Activated B cell treated with CpG ODN at 0.5 μM for 24 hours (primary cell): ENCODE data around the gene VASH1. TPM values are rescaled to one million over a fixed set of nuclear protein-coding genes. Genes with fewer than 3 reads are reported as not detected.

Experiments
- ATAC-seq: fragments of 200-7000 bp; cut with Tn5 transposase; one replicate; pipeline ENCODE4 v1.10.0; 2021; ENCODE audit warnings: low read depth, mild to moderate bottlenecking, moderate library complexity
- CTCF ChIA-PET: fragments of 350-600 bp; sonication (Branson Sonifier 250); formaldehyde crosslinking; loops from one replicate; lab custom pipeline; 2021; ENCODE audit warnings: antibody characterized with exemption; lab: Charles Lee
- POLR2A ChIA-PET: fragments of 350-600 bp; sonication (Branson Sonifier 250); formaldehyde crosslinking; loops from one replicate; lab custom pipeline; 2021; ENCODE audit warnings: antibody characterized with exemption; lab: Charles Lee
- DNase-seq: peaks from one replicate; pipeline ENCODE4 v3.0.0; 2022
- H3K27ac Mint-ChIP-seq: one replicate; pipeline ENCODE4 v1.8.0; 2020; ENCODE audit warnings: mixed read lengths
- H3K27me3 Mint-ChIP-seq: one replicate; pipeline ENCODE4 v1.8.0; 2021; ENCODE audit warnings: mixed read lengths
- H3K36me3 Mint-ChIP-seq: one replicate; pipeline ENCODE4 v1.8.0; 2021; ENCODE audit warnings: low read depth, mixed read lengths
- H3K4me1 Mint-ChIP-seq: one replicate; pipeline ENCODE4 v1.8.0; 2021; ENCODE audit warnings: mixed read lengths
- H3K4me3 Mint-ChIP-seq: one replicate; pipeline ENCODE4 v1.8.0; 2020; ENCODE audit warnings: mild to moderate bottlenecking, mixed read lengths
- H3K9me3 Mint-ChIP-seq: one replicate; pipeline ENCODE4 v1.8.0; 2020; ENCODE audit warnings: mixed read lengths
- intact Hi-C: fragments of 100-400 bp; cut with micrococcal nuclease; formaldehyde crosslinking; loops from one replicate; pipeline ENCODE4 v1.15.1; 2024
- total RNA-seq: library from RNA; stranded (reverse); gene quantifications from 2 replicates; pipeline ENCODE4 v1.2.3, GENCODE V29; 2022
- TF ChIP-seq, protein P1 (sequence below): fragments of 200-600 bp; IDR thresholded peaks from one replicate; pipeline ENCODE4 v1.8.0; 2022; ENCODE audit warnings: antibody characterized with exemption, mild to moderate bottlenecking

The VASH1 gene
- total RNA-seq, 1 donor from 2014 or later, result 1.0 TPM

DNA sequence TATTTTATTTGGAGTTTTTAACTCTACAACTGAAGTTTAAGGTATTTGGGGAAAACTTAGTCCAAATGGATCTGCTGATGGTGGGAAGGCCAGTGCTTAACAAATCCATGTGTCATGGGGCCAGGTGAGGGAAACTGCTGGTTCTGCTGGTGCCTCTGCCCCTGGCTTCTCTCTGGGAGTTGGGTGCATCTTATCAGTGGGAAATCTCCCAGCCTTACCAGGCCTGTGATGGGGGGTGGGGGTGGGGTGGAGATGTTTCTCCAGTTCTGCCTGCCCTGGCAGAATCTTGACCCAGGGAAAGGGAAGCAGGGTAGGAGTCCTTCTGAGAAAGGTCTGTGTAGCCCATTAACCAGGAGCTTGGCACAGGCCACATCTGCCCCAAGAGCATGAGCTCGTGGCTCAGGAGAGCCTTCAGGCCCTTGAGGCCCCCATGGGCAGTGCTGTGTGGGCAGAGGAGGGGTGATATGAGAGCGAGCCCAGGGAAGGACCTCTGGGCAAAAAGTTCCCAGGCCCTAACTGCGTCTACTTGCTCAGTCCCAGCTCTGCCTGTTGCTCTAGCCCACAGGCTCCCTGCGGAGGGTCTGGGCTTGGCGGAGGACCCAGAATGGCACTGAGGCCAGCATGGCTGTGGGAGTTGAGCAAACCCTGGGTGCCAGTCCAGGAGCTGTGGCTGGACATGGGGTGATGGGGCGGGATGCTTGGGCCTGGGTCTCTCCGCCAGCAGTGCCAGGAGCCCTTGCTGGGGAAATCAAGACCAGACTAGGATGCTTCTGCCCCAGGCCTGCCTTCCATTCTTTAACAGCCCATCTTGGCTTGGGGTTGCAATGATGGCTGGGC lies 18.2 kb downstream of the VASH1 start:
- no peak overlapping the region for H3K4me3 Mint-ChIP-seq
- TF ChIP-seq, protein P1, sequence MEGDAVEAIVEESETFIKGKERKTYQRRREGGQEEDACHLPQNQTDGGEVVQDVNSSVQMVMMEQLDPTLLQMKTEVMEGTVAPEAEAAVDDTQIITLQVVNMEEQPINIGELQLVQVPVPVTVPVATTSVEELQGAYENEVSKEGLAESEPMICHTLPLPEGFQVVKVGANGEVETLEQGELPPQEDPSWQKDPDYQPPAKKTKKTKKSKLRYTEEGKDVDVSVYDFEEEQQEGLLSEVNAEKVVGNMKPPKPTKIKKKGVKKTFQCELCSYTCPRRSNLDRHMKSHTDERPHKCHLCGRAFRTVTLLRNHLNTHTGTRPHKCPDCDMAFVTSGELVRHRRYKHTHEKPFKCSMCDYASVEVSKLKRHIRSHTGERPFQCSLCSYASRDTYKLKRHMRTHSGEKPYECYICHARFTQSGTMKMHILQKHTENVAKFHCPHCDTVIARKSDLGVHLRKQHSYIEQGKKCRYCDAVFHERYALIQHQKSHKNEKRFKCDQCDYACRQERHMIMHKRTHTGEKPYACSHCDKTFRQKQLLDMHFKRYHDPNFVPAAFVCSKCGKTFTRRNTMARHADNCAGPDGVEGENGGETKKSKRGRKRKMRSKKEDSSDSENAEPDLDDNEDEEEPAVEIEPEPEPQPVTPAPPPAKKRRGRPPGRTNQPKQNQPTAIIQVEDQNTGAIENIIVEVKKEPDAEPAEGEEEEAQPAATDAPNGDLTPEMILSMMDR, result no peak

DNA sequence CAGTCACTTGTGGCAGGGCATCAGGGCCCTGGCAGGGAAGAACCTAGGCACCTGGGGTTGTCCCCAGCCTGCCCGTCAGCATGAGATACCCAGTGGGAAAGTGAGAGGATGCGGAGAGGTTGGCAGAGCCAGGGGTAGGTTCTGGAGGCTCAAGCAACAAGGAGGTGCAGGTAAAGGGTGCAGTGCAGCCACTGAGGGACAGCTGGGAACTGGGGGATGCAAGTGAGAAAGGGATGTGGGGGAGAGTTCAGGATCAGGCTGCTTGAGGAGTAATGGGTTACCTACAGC lies 18.7 kb downstream of the VASH1 start:
- Mint-ChIP-seq H3K36me3 (peaks cover 29% of the 10 kb centered on the region), H3K4me1 (no peaks in the 10 kb centered on the region), H3K27me3 (no peaks in the 10 kb centered on the region), H3K4me3 (no peak overlapping the region), H3K9me3 (no peaks in the 10 kb centered on the region), H3K27ac (no peak overlapping the region)
- TF ChIP-seq, protein P1, result no peak
- ATAC-seq, result no peak
- intact Hi-C loops, result no loop called here
- CTCF ChIA-PET, result interaction anchor here (0.6 kb wide), 1 partner anchor 61 kb away, joined by 3 read pairs; no protein-coding TSS in a partner anchor
- POLR2A ChIA-PET, result no interaction called here
- no peak for DNase-seq

More for the DNA sequence above, 18.2 kb downstream of the VASH1 start:
- Mint-ChIP-seq H3K36me3 (peaks cover 25% of the 10 kb centered on the region), H3K9me3 (no peaks in the 10 kb centered on the region), H3K27ac (no peak overlapping the region), H3K27me3 (no peaks in the 10 kb centered on the region), H3K4me1 (no peaks in the 10 kb centered on the region)
- no peak for DNase-seq
- intact Hi-C loops, result no loop called here
- POLR2A ChIA-PET, result no interaction called here
- CTCF ChIA-PET, result interaction anchor here (0.6 kb wide), 1 partner anchor 62 kb away, joined by 3 read pairs; no protein-coding TSS in a partner anchor
- ATAC-seq, result no peak

DNA sequence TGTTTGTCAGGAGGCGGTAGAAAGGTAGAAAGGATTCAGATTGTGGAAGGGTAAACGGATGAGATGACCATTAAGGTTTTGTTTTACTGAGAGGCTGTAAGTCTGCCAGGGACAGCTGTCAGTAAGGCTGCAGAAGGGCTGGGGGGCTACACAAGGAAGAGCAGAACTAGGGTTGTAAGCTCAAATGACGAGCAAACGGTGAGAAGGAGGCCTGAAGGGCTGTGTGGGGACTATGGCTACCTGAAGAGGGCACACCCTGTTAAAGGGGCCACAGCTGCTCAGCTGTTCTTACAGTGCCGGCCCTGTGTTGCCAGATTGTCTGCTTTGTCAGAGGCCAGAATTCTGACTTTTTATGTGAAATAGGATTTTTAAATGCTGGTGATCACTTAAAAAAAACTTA lies 19.1 kb downstream of the VASH1 start:
- ChIA-PET CTCF (interaction anchor here (0.6 kb wide), 1 partner anchor 61 kb away, joined by 3 read pairs; no protein-coding TSS in a partner anchor), POLR2A (no interaction called here)
- H3K36me3 Mint-ChIP-seq, result peaks cover 33% of the 10 kb centered on the region
- ATAC-seq (no peak), DNase-seq (no peak)
- intact Hi-C loops, result no loop called here
- TF ChIP-seq, protein P1, result no peak
- H3K4me1 Mint-ChIP-seq, result no peaks in the 10 kb centered on the region
- H3K27ac Mint-ChIP-seq, result no peak overlapping the region
- no peaks in the 10 kb centered on the region for H3K27me3 Mint-ChIP-seq
- H3K9me3 Mint-ChIP-seq, result no peaks in the 10 kb centered on the region
- no peak overlapping the region for H3K4me3 Mint-ChIP-seq

DNA sequence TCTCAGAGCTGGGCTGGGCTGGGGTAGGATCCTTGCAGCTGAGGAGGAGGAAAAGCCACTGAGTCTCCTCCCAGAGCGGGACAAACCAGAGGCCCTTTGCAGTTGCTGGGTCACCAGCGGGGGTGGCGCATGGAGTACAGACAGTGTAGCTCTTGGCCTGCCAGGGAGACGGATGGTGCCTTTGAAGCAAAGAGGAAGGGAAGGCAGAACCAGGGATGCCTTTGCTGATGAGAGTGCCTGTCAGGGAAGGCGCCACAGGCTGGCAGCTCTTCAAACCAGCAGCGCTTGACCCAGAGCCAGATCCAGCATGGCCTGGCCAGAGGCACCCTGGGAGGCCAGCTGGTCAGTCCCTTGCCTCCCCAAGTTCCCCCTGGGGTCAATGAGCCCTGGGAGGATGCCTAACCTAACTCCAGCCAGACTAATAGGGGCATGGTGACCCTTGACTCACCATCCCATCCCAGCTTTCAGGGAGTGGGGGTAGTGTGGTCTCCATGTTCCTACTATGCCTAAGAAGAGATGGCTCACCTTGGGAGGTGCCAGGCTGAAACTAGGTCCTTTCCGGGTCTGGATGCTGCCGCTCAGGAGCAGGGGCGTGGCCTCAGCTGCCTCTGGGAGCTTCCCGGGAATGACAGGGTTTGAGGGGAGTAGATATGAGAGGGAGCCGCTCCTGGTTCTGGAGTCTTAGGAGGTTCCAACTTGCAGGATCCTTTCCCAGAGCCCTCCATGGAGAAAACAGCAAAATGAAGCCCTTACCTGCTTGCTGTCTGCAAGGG lies 19.8 kb downstream of the VASH1 start:
- H3K27ac Mint-ChIP-seq, result no peak overlapping the region
- ATAC-seq (no peak), DNase-seq (no peak)
- H3K27me3 Mint-ChIP-seq, result no peaks in the 10 kb centered on the region
- intact Hi-C loops, result no loop called here
- TF ChIP-seq, protein P1, result no peak
- no peaks in the 10 kb centered on the region for H3K9me3 Mint-ChIP-seq
- ChIA-PET POLR2A (no interaction called here), CTCF (no interaction called here)
- no peaks in the 10 kb centered on the region for H3K4me1 Mint-ChIP-seq
- H3K4me3 Mint-ChIP-seq, result no peak overlapping the region
- peaks cover 38% of the 10 kb centered on the region for H3K36me3 Mint-ChIP-seq

DNA sequence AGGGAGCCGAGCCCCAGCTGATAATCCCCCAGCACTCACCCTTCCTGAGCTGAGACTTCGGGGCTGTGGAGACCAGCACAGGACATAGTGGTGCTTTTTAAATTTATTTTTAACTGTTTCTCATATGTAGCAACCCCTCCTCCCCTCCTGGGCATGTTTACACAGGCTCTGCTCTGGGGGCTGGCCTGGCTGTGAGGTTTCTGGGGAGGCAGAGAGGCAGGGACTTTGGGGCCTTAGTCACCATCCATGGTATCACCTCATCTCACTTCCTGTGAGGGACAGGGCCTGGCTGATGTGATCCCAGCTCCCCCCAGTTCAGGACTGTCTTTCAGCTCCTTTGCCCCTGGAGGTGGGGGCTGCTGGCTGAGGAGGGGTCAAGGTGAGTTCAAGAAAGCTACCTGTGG lies 20.4 kb downstream of the VASH1 start:
- ATAC-seq, result no peak
- no peak overlapping the region for H3K4me3 Mint-ChIP-seq
- H3K36me3 Mint-ChIP-seq, result peaks cover 44% of the 10 kb centered on the region
- TF ChIP-seq, protein P1, result no peak
- intact Hi-C loops, result no loop called here
- no peak overlapping the region for H3K27ac Mint-ChIP-seq
- POLR2A ChIA-PET, result no interaction called here
- CTCF ChIA-PET, result no interaction called here
- no peaks in the 10 kb centered on the region for H3K27me3 Mint-ChIP-seq
- H3K4me1 Mint-ChIP-seq, result no peaks in the 10 kb centered on the region
- no peak for DNase-seq
- no peaks in the 10 kb centered on the region for H3K9me3 Mint-ChIP-seq
